Stomach (tissue), 9 donors: ENCODE data around the gene CD300A. TPM values are rescaled to one million over a fixed set of nuclear protein-coding genes. Genes with fewer than 3 reads are reported as not detected.
A peak's percentile ranks its signal among the peaks of the same experiment; 100 is the strongest.
"Not testable (repeated sequence)": the region's sequence is repeated elsewhere in the genome, so short reads cannot be mapped to it uniquely, and the experiment has no call there.

Source experiments
- DNase-seq, 2 donors: peaks; one replicate each; pipeline versions ENCODE4 v3.0.0 to v3.0.0-alpha.2; 2013 to 2019
- H3K27ac ChIP-seq, 5 donors: fragments of 200-600 bp in 4 of 5; sonication (generic) in 4 of 5; one replicate each; pipeline ENCODE4 v1.5.1; 2013 to 2019; ENCODE audit warnings: mild to moderate bottlenecking in 1 of 5, moderate library complexity in 1 of 5
- H3K27me3 ChIP-seq, 3 donors: fragments of 200-600 bp; sonication (generic); one replicate each; pipeline ENCODE4 v1.5.1; 2017 to 2019; ENCODE audit warnings: mixed run types in 1 of 3
- H3K36me3 ChIP-seq, 4 donors: fragments of 200-600 bp; sonication (generic); 1 replicate in 3 of 4; 2 replicates in 1 of 4; pipeline ENCODE4 v1.5.1; 2016 to 2019
- H3K4me1 ChIP-seq, 4 donors: fragments of 200-600 bp; sonication (generic); one replicate each; pipeline ENCODE4 v1.5.1; 2016 to 2019
- H3K4me3 ChIP-seq, 4 donors: fragments of 200-600 bp; sonication (generic) in 3 of 4; one replicate each; pipeline ENCODE4 v1.5.1; 2016 to 2019; ENCODE audit warnings: mild to moderate bottlenecking in 1 of 4
- H3K9me3 ChIP-seq, 4 donors: fragments of 200-600 bp; sonication (generic); one replicate each; pipeline ENCODE4 v1.5.1; 2016 to 2019
- EP300 ChIP-seq: sonication (generic); formaldehyde crosslinking; IDR thresholded peaks from one replicate; pipeline ENCODE4 v1.6.1; 2017; ENCODE audit warnings: antibody characterized with exemption
- POLR2A ChIP-seq, 4 donors: fragments of 450-650 bp; IDR thresholded peaks; one replicate each; pipeline ENCODE4 v1.6.1; 2016; ENCODE audit warnings: antibody characterized with exemption in 4 of 4, control low read depth in 2 of 4, mild to moderate bottlenecking in 1 of 4, moderate library complexity in 1 of 4
- POLR2AphosphoS5 ChIP-seq, 3 donors: sonication (generic); formaldehyde crosslinking; IDR thresholded peaks; one replicate each; pipeline ENCODE4 v1.6.1; 2016; ENCODE audit warnings: antibody characterized with exemption in 3 of 3
- WGBS, 5 donors: extraction: QIAGEN DNeasy Blood & Tissue Kit in 3 of 5; methylation state at CpG; one replicate each; pipeline versions ENCODE4 v1.1.5 to v1.1.7; 2013 to 2018; 5-methylcytosine and 5-hydroxymethylcytosine counted together
- intact Hi-C: fragments of 100-400 bp; cut with DNase I; formaldehyde crosslinking; loops from one replicate; pipeline ENCODE4 v1.15.1; 2023; ENCODE audit warnings: low total_unique reads
- polyA plus RNA-seq, 3 donors: library from polyadenylated mRNA; stranded (reverse); fragments of 200-250 nt; gene quantifications; one replicate each; pipeline ENCODE4 v1.2.3, GENCODE V29; 2013
- total RNA-seq, 5 donors: library from RNA; depleted of rRNA; stranded (reverse); fragments of >200 nt; gene quantifications; one replicate each; pipeline versions ENCODE4 v1.1.0 to v1.2.3, GENCODE V29; 2014 to 2016
- TF ChIP-seq, protein P1 (sequence below), 7 experiments: fragments of 450-650 bp in 4 of 7; fragments of 200-600 bp in 3 of 7; sonication (generic) in 3 of 7; IDR thresholded peaks; one replicate each; pipeline ENCODE4 v1.5.1; 2016 to 2019; ENCODE audit warnings: antibody characterized with exemption in 7 of 7, control low read depth in 2 of 7, mild to moderate bottlenecking in 1 of 7
- donor health status: healthy with polysubstance abuse.
- donor health status: Bipolar disorder and iron deficiency.
- donor health status: healthy.

The CD300A gene
- total and polyA plus RNA-seq, 8 donors = 1.8 to 8.0 (median 3.9) TPM; not detected in 2

DNA sequence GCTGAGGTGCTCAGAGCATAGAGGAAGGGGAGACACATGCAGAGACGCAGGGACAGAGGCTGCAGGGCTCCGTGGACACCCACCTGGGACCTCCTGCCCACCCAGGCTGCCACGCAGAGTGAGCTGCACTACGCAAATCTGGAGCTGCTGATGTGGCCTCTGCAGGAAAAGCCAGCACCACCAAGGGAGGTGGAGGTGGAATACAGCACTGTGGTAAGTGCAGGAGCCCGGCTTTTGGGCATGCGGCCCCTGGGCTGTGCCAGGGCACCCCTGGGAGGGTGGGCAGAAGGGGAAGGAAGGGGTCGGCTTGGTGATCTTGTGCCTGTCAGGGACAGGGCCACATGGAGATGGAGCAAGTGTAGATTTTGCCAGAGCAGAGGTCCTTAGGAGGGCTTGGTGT lies 15.2 kb downstream of the CD300A start:
- 82 to 94% (median 91%) methylated on average over 7 of the region's 7 CpGs for WGBS, 5 donors
- TF ChIP-seq, protein P1, sequence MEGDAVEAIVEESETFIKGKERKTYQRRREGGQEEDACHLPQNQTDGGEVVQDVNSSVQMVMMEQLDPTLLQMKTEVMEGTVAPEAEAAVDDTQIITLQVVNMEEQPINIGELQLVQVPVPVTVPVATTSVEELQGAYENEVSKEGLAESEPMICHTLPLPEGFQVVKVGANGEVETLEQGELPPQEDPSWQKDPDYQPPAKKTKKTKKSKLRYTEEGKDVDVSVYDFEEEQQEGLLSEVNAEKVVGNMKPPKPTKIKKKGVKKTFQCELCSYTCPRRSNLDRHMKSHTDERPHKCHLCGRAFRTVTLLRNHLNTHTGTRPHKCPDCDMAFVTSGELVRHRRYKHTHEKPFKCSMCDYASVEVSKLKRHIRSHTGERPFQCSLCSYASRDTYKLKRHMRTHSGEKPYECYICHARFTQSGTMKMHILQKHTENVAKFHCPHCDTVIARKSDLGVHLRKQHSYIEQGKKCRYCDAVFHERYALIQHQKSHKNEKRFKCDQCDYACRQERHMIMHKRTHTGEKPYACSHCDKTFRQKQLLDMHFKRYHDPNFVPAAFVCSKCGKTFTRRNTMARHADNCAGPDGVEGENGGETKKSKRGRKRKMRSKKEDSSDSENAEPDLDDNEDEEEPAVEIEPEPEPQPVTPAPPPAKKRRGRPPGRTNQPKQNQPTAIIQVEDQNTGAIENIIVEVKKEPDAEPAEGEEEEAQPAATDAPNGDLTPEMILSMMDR (IDR thresholded peaks at IDR 0.05) = no peak
- TF ChIP-seq POLR2A (IDR thresholded peaks at IDR 0.05) (no peak), POLR2AphosphoS5 (IDR thresholded peaks at IDR 0.05) (no peak), EP300 (no peak)
- Histone ChIP-seq H3K4me3 (no peak overlapping the region), H3K27me3 (peaks cover 0 to 38% (median 0%) of the 10 kb centered on the region in 3 donors), H3K9me3 (no peaks in the 10 kb centered on the region), H3K4me1 (peaks cover 0 to 25% (median 0%) of the 10 kb centered on the region in 4 donors), H3K27ac (no peak overlapping the region), H3K36me3 (peaks cover 0 to 20% (median 0%) of the 10 kb centered on the region in 4 donors)
- intact Hi-C loops = no loop called here
- DNase-seq = no peak

DNA sequence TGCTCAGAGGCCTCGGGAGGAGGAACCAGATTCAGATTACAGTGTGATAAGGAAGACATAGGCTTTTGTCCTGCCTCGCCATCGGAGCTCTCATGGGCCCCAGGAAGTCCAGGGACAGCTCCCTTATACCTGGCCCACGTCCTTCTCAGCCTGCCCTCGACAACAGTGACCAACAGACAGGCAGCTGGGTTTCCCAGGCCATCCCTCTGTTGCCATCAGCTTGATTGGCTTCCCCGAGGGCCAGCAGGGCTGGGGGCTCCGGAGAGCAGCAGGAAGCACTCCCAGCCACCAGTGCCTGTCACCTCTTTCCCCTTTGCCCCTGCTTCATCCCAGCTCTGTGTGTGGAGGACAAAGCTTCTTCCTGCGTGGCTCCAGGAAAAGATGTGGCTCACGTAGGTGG lies 17.6 kb downstream of the CD300A start:
- Histone ChIP-seq H3K4me3 (no peak overlapping the region), H3K4me1 (peaks cover 0 to 4% (median 0%) of the 10 kb centered on the region in 4 donors), H3K9me3 (no peaks in the 10 kb centered on the region), H3K27ac (no peak overlapping the region), H3K36me3 (peaks cover 0 to 20% (median 0%) of the 10 kb centered on the region in 4 donors), H3K27me3 (peaks cover 0 to 30% (median 0%) of the 10 kb centered on the region in 3 donors)
- DNase-seq = no peak
- WGBS, 5 donors = 57 to 68% (median 63%) methylated on average over 6 to 9 of the region's 9 CpGs
- intact Hi-C loops = no loop called here
- TF ChIP-seq POLR2A (IDR thresholded peaks at IDR 0.05) (no peak), EP300 (no peak), POLR2AphosphoS5 (IDR thresholded peaks at IDR 0.05) (no peak)
- TF ChIP-seq, protein P1 (IDR thresholded peaks at IDR 0.05) = no peak

DNA sequence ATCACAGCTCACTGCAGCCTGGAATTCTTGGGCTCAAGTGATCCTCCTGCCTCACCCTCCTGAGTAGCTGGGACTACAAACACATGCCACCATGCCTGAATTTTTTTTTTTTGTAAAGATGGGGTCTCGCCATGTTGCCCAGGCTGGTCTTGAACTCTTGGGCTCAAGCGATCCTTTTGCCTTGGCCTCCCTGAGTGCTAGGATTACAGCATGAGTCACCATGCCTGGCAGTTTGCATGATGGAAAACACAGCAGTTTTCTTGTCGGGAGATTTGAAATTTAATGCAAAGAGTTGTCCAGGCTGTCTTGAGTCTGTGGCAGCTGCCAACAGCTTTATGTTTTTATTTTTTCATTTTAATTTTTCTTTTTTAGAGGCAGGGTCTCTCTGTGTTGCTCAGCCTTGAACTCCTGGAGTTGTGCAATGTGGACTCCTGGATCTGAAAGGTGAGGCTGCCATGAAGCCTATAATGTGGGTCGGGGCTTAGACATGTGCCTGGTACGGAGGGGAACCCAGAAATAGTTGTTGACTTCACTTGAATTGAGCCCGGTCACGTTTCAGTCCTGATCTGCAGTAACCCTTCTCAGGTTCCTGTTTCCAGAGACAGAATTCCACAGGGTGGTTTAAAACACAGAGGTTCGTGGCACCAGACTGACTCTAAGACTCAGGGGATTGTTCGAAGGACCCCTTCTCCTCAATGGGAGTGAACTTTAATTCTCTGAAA lies 18.7 kb downstream of the CD300A start:
- Histone ChIP-seq H3K9me3 (no peaks in the 10 kb centered on the region), H3K27me3 (peaks cover 0 to 30% (median 0%) of the 10 kb centered on the region in 3 donors), H3K27ac (no peak overlapping the region), H3K4me1 (no peaks in the 10 kb centered on the region), H3K36me3 (peaks cover 0 to 15% (median 0%) of the 10 kb centered on the region in 4 donors), H3K4me3 (no peak overlapping the region)
- WGBS, 5 donors = 53 to 69% (median 65%) methylated on average over 9 of the region's 9 CpGs
- DNase-seq = peak in 1 of 2 donors; percentile 8
- intact Hi-C loops = no loop called here
- TF ChIP-seq EP300 (no peak), POLR2A (IDR thresholded peaks at IDR 0.05) (no peak), POLR2AphosphoS5 (IDR thresholded peaks at IDR 0.05) (no peak)
- TF ChIP-seq, protein P1 (IDR thresholded peaks at IDR 0.05) = no peak

DNA sequence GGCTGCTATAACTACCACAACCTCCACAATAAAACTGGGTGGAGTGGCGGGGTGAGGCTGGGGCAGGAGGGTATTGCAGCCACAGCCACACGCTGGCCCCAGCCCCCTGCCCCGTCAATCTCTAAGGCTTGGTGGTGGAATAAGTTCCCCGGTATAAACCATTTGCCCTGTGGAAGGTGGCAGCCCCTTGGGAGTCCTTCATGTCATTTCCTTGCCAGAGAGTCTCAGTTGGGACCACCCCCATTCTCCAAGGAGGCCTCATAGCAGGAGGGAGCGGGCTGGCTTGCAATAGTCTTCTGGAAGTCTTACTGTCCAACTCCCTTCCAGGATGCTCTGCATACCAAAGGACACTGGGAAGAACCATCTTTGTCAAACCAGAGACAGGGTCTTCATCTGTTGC lies 19.4 kb downstream of the CD300A start:
- Histone ChIP-seq H3K4me1 (no peaks in the 10 kb centered on the region), H3K27me3 (peaks cover 0 to 30% (median 0%) of the 10 kb centered on the region in 3 donors), H3K36me3 (peaks cover 0 to 13% (median 0%) of the 10 kb centered on the region in 4 donors), H3K4me3 (no peak overlapping the region), H3K9me3 (no peaks in the 10 kb centered on the region), H3K27ac (no peak overlapping the region)
- DNase-seq = peak in 1 of 2 donors; percentile 14
- TF ChIP-seq EP300 = no peak
- no peak for TF ChIP-seq POLR2A (IDR thresholded peaks at IDR 0.05)
- TF ChIP-seq POLR2AphosphoS5 (IDR thresholded peaks at IDR 0.05) = no peak
- TF ChIP-seq, protein P1 (IDR thresholded peaks at IDR 0.05) = no peak
- intact Hi-C loops = no loop called here
- 79 to 92% (median 84%) methylated on average over 4 to 5 of the region's 5 CpGs for WGBS, 5 donors

DNA sequence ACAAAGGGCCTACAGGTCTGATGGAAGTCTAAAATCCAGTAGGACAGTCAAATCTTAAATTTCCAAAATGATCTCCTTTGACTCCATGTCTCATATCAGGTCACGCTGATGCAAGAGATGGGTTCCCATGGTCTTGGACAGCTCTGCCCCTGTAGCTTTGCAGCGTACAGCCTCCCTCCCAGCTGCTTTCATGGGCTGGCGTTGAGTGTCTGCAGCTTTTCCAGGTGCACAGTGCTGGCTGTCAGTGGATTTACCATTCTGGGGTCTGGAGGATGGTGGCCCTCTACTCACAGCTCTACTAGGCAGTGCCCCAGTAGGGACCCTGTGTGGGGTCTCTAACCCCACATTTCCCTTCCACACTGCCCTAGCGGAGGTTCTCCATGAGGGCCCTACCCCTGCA lies 21.8 kb downstream of the CD300A start:
- peaks cover 0 to 18% (median 0%) of the 10 kb centered on the region in 3 donors for H3K27me3 ChIP-seq
- 88 to 100% (median 95%) methylated on average over 3 to 4 of the region's 4 CpGs for WGBS, 5 donors
- H3K36me3 ChIP-seq, H3K9me3 ChIP-seq, H3K4me3 ChIP-seq, H3K27ac ChIP-seq, DNase-seq, H3K4me1 ChIP-seq, intact Hi-C loops: not testable (repeated sequence)
